Erythroblast (primary cell): Measurements from ENCODE around the gene IFNK.

Source experiments
- DNase-seq, 2 experiments: peaks; one replicate each; lab custom pipeline; 2025; lab: John Stamatoyannopoulos, UW
- GATA1 ChIP-seq: IDR thresholded peaks from 2 replicates; pipeline ENCODE4 v1.6.1; 2011; ENCODE audit warnings: low read depth, mild to moderate bottlenecking, control low read depth, low read length, moderate library complexity
- POLR2A ChIP-seq: IDR thresholded peaks from 2 replicates; pipeline ENCODE4 v1.6.1; 2011; ENCODE audit warnings: mild to moderate bottlenecking, low read length

The IFNK gene

DNA sequence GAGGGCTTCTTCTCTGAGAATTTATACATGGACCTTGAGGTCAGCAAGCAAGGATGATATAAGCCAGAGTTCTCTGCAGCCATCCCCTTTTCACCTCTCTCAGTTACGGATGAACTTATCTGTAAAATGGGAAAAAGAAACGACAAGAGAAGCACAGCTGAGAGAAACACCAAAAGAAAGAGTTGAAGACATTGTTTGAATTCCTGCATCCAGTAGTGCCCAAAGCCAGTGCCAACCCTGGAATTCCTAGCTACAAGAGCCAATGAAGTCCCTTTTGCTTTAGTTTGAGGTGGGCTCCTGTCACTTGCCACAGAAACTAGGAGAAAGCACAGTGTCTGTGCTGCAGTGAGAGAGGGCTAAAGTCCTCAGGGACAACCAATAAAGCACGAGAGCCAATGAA, 12.1 kb downstream of the IFNK start:
- no peak for DNase-seq
- TF ChIP-seq POLR2A (no peak), GATA1 (no peak)

DNA sequence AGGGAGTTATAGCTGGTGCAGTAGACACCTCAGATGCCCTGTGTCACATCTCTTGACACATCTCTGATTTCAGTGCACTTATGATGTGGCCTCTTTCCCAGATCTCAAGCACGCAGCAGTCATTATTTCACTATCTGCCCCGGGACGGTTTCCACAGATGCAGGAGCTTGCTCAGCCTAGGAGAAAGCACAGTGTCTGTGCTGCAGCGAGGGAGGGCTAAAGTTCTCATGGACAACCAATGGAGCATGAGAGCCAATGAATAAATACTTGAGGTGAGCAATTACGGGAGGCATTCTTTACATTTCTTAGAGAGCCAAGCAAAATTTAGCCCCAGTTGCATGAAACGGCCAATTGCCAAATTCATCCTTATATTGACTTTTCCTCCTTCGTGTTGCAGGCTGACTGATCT, 12.9 kb downstream of the IFNK start:
- TF ChIP-seq GATA1 (no peak), POLR2A (no peak)
- no peak for DNase-seq

- no peak for DNase-seq
- TF ChIP-seq GATA1: no peak
- no peak for TF ChIP-seq POLR2A
Measured at GRCh38 chr9:27537756-27538155, 13.7 kb downstream of the IFNK start.

DNA sequence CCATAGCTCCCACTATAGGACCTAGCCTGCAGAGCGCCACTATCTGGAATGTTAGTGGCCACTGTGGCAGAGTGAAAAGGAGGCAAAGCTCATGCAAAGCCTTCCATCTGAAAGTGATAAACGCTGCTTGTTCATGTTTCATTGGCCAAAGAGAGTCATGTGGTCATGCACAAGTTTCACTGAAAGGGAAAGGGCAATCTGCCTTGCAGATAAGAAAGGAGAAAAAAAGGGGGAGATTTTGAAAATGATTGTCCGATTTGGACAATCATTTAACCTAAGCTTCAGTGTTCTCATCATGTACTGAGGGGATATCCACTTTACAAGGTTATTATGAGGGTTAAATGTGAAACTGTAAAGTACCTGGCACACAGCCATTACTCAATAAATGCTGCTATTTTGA, 14.6 kb downstream of the IFNK start:
- TF ChIP-seq POLR2A: no peak
- TF ChIP-seq GATA1: no peak
- DNase-seq: peak in 1 of 2 experiments; percentile 10

GRCh38 chr9:27539479-27540441, 15.7 kb downstream of the IFNK start:
- TF ChIP-seq GATA1 (no peak), POLR2A (no peak)
- no peak for DNase-seq

GRCh38 chr9:27540502-27540901, 16.4 kb downstream of the IFNK start:
- TF ChIP-seq POLR2A (no peak), GATA1 (no peak)
- DNase-seq: no peak

GRCh38 chr9:27541740-27542139, 17.6 kb downstream of the IFNK start:
- TF ChIP-seq POLR2A (no peak), GATA1 (no peak)

DNA sequence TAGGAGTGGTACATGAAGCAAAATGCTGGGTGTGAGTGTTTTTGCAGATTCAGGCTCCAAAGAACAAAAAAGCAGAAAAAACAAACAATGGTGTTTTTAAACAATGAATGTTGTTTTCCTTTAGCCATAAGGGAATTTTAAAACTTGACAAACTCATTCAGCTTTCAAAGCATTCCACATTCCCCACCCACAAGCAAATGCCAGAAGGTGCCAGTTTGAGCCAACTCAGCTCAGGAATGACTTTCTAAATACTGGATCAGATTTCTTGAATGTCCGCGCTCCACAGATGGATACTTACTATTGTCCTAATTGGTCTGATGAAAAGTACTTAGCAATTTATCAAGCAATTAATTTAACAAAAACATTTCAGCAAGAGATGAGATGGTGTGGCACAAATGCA, 18.4 kb downstream of the IFNK start:
- no peak for TF ChIP-seq POLR2A
- DNase-seq: no peak

More at GRCh38 chr9:27541740-27542139, 17.6 kb downstream of the IFNK start:
- DNase-seq: no peak

DNA sequence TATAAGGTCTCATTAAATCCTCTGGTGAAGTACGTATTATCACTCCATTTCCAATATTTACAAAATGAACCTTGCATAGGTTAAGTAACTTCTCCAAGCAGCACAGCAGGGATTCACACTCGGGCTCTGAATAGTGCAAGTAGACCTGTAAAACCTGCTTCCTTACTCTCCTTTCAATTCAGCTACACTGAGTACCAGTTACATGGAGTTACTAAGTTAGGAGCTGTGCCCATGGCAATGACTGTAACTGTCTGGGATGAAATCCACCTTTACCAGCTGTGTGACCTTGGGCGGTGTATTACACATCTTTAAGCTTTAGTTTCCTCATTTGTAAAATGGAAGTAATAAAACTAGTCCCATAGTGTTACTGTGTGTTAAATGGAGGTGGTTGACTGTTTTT, 21.4 kb downstream of the IFNK start:
- TF ChIP-seq GATA1 (no peak), POLR2A (no peak)
- DNase-seq: no peak

DNA sequence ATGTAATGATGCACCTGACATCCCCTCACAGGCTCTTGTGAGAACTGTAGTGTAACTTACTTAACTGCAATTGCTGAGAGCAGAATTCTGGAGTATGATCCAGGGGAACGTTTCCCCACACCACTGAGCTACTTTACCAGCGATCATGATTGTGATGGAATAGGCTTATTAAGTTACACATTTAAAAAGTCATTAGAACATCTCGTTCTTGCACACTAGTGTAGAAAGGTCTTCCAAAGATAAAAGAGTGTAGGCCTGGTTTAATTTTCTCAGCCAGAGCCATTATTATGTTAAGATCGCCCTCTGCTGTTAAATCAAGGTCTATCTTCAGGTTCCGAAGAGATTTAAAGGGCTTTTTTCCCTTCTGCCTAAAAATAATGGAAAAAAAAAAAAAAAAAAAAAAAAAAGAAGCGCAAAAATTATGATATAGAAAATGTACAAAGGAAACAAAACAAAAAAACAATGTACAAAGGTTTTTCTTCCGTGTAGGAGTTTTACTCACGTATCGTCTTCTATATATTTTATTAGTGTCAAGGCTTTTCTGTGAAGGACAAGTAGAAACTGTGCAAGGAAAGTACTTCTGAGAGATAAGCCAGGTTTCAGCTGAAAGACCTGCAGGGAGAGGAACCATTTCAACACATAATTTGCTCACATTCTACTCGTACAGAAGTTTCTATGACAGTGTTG, 24.1 kb downstream of the IFNK start:
- DNase-seq: peak; percentile 48 to 49

GRCh38 chr9:27549196-27549755, 25.2 kb downstream of the IFNK start:
- no peak for DNase-seq
- TF ChIP-seq POLR2A: no peak
- no peak for TF ChIP-seq GATA1

More for the DNA sequence above, 24.1 kb downstream of the IFNK start:
- no peak for TF ChIP-seq POLR2A
- TF ChIP-seq GATA1: no peak

DNA sequence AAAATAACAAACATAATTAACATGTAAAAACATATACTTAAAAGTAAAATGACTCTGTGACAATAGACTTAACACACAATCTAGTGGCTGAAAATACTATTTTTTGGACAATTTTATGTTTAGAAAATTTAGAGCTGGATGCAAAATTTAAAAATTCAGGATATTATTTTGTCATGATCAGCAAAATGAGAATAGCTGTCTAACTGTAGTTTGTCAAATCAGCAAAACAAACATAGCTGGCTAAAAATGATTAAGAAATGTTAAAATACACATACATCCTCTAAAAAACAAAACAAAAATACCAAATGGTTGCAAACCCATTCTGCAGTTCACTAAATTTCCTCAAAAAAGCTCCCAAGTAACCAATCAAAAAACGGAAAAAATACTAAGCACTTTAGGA, 30.6 kb downstream of the IFNK start:
- no peak for DNase-seq
- TF ChIP-seq POLR2A (no peak), GATA1 (no peak)

- DNase-seq: no peak
- TF ChIP-seq GATA1 (no peak), POLR2A (no peak)
Measured at GRCh38 chr9:27556470-27556869, 32.4 kb downstream of the IFNK start.

GRCh38 chr9:27558307-27558706, 34.2 kb downstream of the IFNK start:
- DNase-seq: no peak
- TF ChIP-seq POLR2A (no peak), GATA1 (no peak)

DNA sequence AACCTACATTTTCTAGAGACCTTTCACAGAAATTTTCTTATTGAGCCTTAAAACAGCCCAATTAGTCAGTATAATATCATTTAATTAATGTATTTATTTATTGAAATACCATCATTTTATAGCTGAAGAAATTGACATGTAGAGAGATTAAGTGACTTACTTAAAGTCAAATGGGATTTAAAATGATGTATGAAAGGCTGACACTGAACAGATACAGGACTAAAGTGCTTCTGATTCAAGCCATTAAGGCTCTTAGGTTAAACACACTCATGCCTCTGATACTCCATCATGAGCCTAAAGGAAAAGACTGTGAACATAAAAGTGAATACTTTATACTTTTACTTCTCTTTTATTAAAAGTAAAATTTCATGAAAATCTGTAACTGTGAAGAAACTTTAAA, 36.4 kb downstream of the IFNK start:
- no peak for DNase-seq
- TF ChIP-seq GATA1: no peak
- no peak for TF ChIP-seq POLR2A

DNA sequence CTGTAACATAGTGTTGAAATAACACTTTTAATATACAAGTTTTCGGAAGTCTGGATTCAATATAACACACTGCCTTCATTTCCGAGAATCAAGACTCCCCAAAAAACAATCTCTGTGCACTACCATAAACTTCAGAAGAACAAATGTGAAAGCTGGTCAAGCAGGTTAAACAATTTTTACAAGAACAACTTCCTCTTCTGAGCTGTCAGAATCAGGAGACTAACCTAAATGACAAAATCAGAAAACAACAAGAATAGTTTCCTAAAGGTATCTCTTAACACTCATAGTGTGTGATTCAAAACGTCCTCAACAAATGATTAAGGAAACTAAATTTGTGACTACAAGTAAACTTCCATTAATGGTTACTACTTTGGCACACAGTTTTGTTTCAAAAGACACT, 37.6 kb downstream of the IFNK start:
- no peak for DNase-seq

More for the DNA sequence above, 37.6 kb downstream of the IFNK start:
- no peak for TF ChIP-seq POLR2A
- TF ChIP-seq GATA1: no peak
